GM12864 (cell line): ENCODE data around the gene DENND1A.

Experiments used
- DNase-seq: peaks from one replicate; pipeline ENCODE4 v3.0.0-alpha.2; 2011; ENCODE audit warnings: low read depth
- H3K4me3 ChIP-seq: 2 replicates; pipeline ENCODE4 v1.5.1; 2011; ENCODE audit warnings: mild to moderate bottlenecking, low read depth, low read length, control low read depth
- TF ChIP-seq, protein P1 (sequence below): IDR thresholded peaks from 2 replicates; pipeline ENCODE4 v1.5.1; 2011; ENCODE audit warnings: low read depth, mild to moderate bottlenecking, moderate library complexity, low read length, control low read depth, inconsistent platforms; ENCODE audit errors: missing control alignments

DENND1A gene

DNA sequence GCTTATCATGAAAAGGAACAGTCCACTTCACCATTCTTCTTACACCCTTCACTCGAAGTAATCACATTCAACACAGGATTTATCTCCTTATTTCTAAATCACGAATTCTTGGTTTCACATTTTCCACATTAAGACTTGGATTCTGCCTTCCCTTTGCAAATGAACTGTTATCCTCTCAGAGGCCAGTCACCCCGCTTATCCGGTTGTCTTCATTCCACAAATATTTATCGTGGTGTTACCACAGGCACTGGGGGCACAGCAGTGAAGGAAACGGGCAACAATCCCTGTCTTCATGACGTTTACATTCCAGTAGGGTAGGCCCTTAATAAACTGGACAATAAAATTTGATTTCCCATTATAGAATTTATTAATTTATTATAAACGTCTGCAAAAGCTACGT, 284.2 kb downstream of the DENND1A start:
- TF ChIP-seq, protein P1, sequence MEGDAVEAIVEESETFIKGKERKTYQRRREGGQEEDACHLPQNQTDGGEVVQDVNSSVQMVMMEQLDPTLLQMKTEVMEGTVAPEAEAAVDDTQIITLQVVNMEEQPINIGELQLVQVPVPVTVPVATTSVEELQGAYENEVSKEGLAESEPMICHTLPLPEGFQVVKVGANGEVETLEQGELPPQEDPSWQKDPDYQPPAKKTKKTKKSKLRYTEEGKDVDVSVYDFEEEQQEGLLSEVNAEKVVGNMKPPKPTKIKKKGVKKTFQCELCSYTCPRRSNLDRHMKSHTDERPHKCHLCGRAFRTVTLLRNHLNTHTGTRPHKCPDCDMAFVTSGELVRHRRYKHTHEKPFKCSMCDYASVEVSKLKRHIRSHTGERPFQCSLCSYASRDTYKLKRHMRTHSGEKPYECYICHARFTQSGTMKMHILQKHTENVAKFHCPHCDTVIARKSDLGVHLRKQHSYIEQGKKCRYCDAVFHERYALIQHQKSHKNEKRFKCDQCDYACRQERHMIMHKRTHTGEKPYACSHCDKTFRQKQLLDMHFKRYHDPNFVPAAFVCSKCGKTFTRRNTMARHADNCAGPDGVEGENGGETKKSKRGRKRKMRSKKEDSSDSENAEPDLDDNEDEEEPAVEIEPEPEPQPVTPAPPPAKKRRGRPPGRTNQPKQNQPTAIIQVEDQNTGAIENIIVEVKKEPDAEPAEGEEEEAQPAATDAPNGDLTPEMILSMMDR = no peak

DNA sequence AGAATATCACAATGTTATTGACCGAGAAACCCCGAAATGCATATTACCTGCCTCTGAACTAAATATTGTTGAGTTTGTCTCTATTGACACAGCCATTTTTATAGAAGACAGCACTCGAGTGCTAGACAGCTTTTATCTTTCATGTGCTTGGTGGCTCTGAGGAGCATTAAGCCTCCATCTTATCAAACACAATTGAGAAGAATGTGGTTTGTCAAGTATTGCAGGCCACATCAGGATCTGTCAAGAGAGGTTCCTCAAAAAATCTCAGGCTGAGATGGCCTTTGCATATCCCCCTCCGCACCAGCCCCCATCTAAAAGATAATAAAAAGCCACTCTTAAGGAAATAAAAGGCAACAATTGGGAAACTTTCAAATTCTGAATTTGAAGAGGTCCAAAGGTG, 284.8 kb downstream of the DENND1A start:
- DNase-seq = no peak
- no peak overlapping the region for H3K4me3 ChIP-seq
- TF ChIP-seq, protein P1 = no peak

More for the DNA sequence above, 284.2 kb downstream of the DENND1A start:
- no peak overlapping the region for H3K4me3 ChIP-seq
- DNase-seq = no peak

DNA sequence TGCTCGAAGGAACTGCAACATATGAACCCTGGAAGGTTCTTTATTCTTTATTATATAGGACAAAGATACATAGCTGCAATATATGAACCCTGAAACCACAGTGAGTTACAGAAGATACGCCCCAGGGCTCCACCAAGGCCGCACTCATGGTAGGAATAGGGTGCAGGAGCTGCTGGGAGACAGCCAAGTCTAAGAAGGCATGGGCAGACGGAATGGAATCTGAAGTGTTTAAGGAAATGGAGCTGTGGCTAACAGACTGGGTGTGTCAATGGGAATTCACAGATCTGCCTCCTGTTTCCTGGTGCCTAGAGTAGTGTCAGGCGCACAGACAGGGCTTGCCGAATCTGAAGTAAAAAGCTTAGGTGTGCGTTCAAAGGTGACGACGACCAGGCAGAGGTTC, 286.4 kb downstream of the DENND1A start:
- TF ChIP-seq, protein P1 = no peak
- H3K4me3 ChIP-seq = no peak overlapping the region
- no peak for DNase-seq

DNA sequence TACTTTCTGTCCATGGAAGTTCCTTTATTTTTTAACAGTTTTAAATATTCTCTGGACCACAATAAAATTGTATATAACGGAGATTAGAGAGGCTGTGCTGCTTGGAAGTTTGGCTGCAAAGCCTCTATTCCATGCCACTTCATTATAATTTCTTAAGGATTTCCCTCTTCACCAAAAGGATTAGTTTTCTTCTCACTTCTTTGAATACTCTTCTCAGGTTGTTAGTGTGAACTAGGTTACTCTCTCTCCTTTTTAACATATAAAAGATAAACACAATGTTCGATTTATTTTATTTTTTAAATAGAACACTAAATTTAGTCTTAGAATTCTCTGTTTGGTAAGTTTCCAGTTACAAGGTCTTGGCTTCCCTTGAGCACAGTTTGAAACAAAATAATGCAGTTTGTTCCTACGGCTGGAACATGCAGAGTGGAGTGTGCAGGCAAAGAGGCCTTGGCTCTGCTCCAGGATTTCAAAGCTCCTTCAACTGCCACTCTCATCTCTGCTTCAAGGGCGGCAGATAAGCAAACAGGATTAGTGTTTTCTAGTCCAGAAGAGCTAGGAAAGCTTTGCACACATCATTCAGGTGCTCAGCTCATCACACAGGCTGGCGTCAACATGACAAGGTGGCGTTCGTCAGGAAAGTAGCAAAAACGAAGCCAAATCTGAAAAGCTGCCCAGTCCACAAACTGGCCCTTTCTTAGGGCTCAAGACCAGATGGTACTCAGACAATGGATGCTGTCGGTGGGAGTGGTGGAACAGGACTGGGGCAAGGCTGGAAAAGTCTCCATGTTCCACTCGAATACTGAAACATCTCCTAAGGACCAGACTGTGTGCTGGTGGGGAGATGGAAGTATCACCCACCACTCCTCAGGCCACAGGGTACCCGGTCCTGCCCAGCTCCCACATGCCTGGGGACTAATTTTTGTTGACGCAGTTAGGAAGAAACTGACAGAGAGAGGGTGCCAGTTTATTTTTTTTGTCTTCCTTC, 287.3 kb downstream of the DENND1A start:
- no peak for DNase-seq

DNA sequence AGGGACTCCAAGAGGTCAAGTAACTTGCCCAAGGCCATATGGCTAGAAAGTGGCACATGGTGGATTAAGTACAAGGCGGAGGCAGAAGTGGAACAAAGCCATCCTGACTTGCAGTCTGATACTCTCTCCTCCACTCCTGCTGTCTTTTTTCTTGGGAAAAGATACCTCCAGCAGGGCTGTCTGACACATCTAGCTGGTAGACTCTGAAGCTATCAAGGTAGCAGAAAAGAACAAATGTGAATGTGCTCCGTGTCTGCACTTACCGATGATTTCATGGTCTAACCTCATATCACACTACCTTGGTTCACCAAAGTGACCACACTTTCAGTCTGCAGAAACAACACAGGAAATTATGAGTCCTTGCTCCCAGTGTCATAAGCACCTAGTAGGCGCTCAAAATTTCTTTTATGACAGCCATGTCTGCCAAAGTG, 289.1 kb downstream of the DENND1A start:
- TF ChIP-seq, protein P1 = no peak
- no peak for DNase-seq
- H3K4me3 ChIP-seq = no peak overlapping the region

More for the DNA sequence above, 287.3 kb downstream of the DENND1A start:
- no peak overlapping the region for H3K4me3 ChIP-seq
- TF ChIP-seq, protein P1 = no peak

DNA sequence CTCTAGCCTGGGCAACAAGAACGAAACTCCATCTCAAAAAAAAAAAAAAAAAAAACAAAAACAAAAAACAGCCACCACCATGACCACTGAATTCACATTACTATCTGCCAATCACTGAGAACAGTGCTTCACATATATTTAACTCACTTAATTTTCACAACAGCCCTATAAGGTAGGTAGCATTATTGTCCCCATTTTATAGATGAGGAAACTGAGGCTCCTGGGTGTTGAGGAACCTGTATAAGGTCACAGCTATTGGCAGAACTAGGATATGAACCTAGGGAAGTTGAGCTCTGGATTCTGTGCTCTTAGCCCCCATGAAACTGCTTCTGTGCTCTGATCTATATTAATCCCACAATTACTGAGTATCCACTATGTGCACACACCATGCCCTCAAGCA, 290.2 kb downstream of the DENND1A start:
- H3K4me3 ChIP-seq = no peak overlapping the region
- DNase-seq = no peak
- TF ChIP-seq, protein P1 = no peak
